OCI-LY1 (cell line): ENCODE measurements around the gene SH3RF3.

Experiments
- H2AFZ ChIP-seq: fragments of 200-600 bp; sonication (generic), shearing (Covaris generic); 2 replicates; pipeline ENCODE4 v1.6.0; 2014; ENCODE audit warnings: antibody characterized with exemption, mild to moderate bottlenecking, low read length
- H3F3A ChIP-seq: fragments of 200-600 bp; sonication (generic), shearing (Covaris generic); 2 replicates; pipeline ENCODE4 v1.6.0; 2014; ENCODE audit warnings: mild to moderate bottlenecking, antibody characterized with exemption, low read length, moderate library complexity; ENCODE audit not compliant: insufficient read depth
- H3K27ac ChIP-seq: fragments of 200-600 bp; sonication (generic); 2 replicates; pipeline ENCODE4 v1.5.1; 2014; ENCODE audit warnings: low read length, mixed run types, mild to moderate bottlenecking, low read depth; ENCODE audit not compliant: poor library complexity, severe bottlenecking
- H3K27me3 ChIP-seq: fragments of 200-600 bp; sonication (generic); 2 replicates; pipeline ENCODE4 v1.6.0; 2014; ENCODE audit warnings: antibody characterized with exemption, mild to moderate bottlenecking, low read length, moderate library complexity; ENCODE audit not compliant: insufficient read depth
- H3K36me3 ChIP-seq: fragments of 200-600 bp; sonication (generic); 2 replicates; pipeline ENCODE4 v1.6.1; 2014; ENCODE audit warnings: mild to moderate bottlenecking, antibody characterized with exemption, low read length, moderate library complexity, mixed read lengths; ENCODE audit not compliant: insufficient read depth
- H3K4me1 ChIP-seq: fragments of 200-600 bp; sonication (generic); 2 replicates; pipeline ENCODE4 v1.5.1; 2014; ENCODE audit warnings: mild to moderate bottlenecking, low read length, moderate library complexity; ENCODE audit not compliant: insufficient read depth, severe bottlenecking
- H3K4me2 ChIP-seq: fragments of 200-600 bp; sonication (generic), shearing (Covaris generic); 2 replicates; pipeline ENCODE4 v1.6.1; 2014; ENCODE audit warnings: low read length
- H3K4me3 ChIP-seq: fragments of 200-600 bp; sonication (generic); 2 replicates; pipeline ENCODE4 v1.5.1; 2014; ENCODE audit warnings: low read length, low read depth, mild to moderate bottlenecking, mixed read lengths; ENCODE audit not compliant: poor library complexity, severe bottlenecking
- H3K79me2 ChIP-seq: fragments of 200-600 bp; shearing (Covaris generic); 2 replicates; pipeline ENCODE4 v1.6.1; 2016; ENCODE audit warnings: mixed run types, low read length, mixed read lengths; ENCODE audit not compliant: insufficient read depth
- H3K9ac ChIP-seq: fragments of 200-600 bp; sonication (generic), shearing (Covaris generic); 2 replicates; pipeline ENCODE4 v1.6.1; 2014; ENCODE audit warnings: mild to moderate bottlenecking, low read length, mixed read lengths
- H3K9me2 ChIP-seq: fragments of 200-600 bp; sonication (generic), shearing (Covaris generic); 2 replicates; pipeline ENCODE4 v1.6.1; 2014; ENCODE audit warnings: low read depth, mild to moderate bottlenecking, low read length, mixed read lengths
- H3K9me3 ChIP-seq: fragments of 200-600 bp; shearing (Covaris generic); 2 replicates; pipeline ENCODE4 v1.6.1; 2014; ENCODE audit warnings: low read length, mixed read lengths
- H4K20me1 ChIP-seq: fragments of 200-600 bp; sonication (generic), shearing (Covaris generic); 2 replicates; pipeline ENCODE4 v1.6.0; 2016; ENCODE audit warnings: mild to moderate bottlenecking, low read length; ENCODE audit not compliant: insufficient read depth
- CTCF ChIP-seq: fragments of 200-600 bp; sonication (generic), shearing (Covaris generic); IDR thresholded peaks from 2 replicates; pipeline ENCODE4 v1.5.1; 2017; ENCODE audit warnings: mild to moderate bottlenecking, antibody characterized with exemption, low read length, moderate library complexity, mixed read lengths
- EZH2 ChIP-seq: fragments of 200-600 bp; sonication (generic), shearing (Covaris generic); IDR thresholded peaks from 2 replicates; pipeline ENCODE4 v1.8.0; 2017; ENCODE audit warnings: borderline replicate concordance, mixed run types, mild to moderate bottlenecking, antibody characterized with exemption, low read length, moderate library complexity, mixed read lengths

The SH3RF3 gene

GRCh38 chr2:109501461-109501860 lies 372.5 kb downstream of the SH3RF3 start:
- Histone ChIP-seq H3K4me2 (no peak overlapping the region), H2AFZ (no peak overlapping the region), H3K9me2 (no peaks in the 10 kb centered on the region), H3F3A (no peaks in the 10 kb centered on the region), H3K27ac (no peak overlapping the region), H3K27me3 (no peaks in the 10 kb centered on the region), H4K20me1 (no peaks in the 10 kb centered on the region), H3K79me2 (no peaks in the 10 kb centered on the region), H3K4me1 (no peaks in the 10 kb centered on the region), H3K9me3 (no peaks in the 10 kb centered on the region), H3K4me3 (no peak overlapping the region), H3K9ac (no peak overlapping the region), H3K36me3 (no peaks in the 10 kb centered on the region)
- no peak for TF ChIP-seq CTCF
- TF ChIP-seq EZH2, result no peak

- Histone ChIP-seq H3F3A (no peaks in the 10 kb centered on the region), H4K20me1 (no peaks in the 10 kb centered on the region), H3K36me3 (no peaks in the 10 kb centered on the region), H3K9me3 (no peaks in the 10 kb centered on the region), H3K4me3 (no peak overlapping the region), H2AFZ (no peak overlapping the region), H3K4me1 (no peaks in the 10 kb centered on the region), H3K4me2 (no peak overlapping the region), H3K79me2 (no peaks in the 10 kb centered on the region), H3K27ac (no peak overlapping the region), H3K9ac (no peak overlapping the region), H3K27me3 (no peaks in the 10 kb centered on the region), H3K9me2 (no peaks in the 10 kb centered on the region)
- TF ChIP-seq EZH2, result no peak
- no peak for TF ChIP-seq CTCF
Observed at GRCh38 chr2:109503191-109503590, 374.2 kb downstream of the SH3RF3 start.

- H3K4me1 ChIP-seq, result no peaks in the 10 kb centered on the region
- no peak overlapping the region for H3K4me2 ChIP-seq
- no peaks in the 10 kb centered on the region for H3K27me3 ChIP-seq
- H3K36me3 ChIP-seq, result no peaks in the 10 kb centered on the region
- no peak overlapping the region for H3K4me3 ChIP-seq
- H3F3A ChIP-seq, result no peaks in the 10 kb centered on the region
- H3K9me3 ChIP-seq, result no peaks in the 10 kb centered on the region
- H3K9ac ChIP-seq, result no peak overlapping the region
- H3K9me2 ChIP-seq, result no peaks in the 10 kb centered on the region
- no peaks in the 10 kb centered on the region for H3K79me2 ChIP-seq
- no peak overlapping the region for H2AFZ ChIP-seq
- no peak overlapping the region for H3K27ac ChIP-seq
- no peaks in the 10 kb centered on the region for H4K20me1 ChIP-seq
- TF ChIP-seq EZH2 (no peak), CTCF (no peak)
Observed at GRCh38 chr2:109507217-109507616, 378.2 kb downstream of the SH3RF3 start.
